Measurements from ENCODE around the gene HS6ST3.

DNA sequence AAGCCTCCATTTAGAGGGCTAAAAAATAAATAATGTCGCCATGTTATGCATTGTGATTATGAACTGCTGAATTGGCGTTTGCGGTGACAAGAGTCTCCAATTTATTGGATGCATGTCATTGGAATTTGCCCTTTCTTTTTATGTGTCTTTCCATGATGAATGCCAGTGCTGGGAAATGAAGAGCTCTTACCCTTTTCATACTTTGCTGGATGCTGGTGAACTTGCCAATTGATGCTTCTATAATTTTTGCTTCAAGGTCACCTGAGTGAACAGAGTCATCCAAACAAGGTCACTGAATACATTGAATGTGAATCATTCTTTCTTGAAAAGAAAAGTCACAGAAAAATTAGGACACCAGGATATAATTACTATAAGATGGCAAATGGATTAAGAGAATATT lies 556.2 kb downstream of the HS6ST3 start:
- TF ChIP-seq RELA (CRISPR knock-in tag; IDR thresholded peaks at IDR 0.05): no peak
- no peak for TF ChIP-seq POLR2A (IDR thresholded peaks at IDR 0.05; ENCODE audit: insufficient read depth in 1 of 2, low read depth in 2 of 2, low read length in 2 of 2)
- no peak for TF ChIP-seq EZH2 (conservative IDR thresholded peaks at IDR 0.05; ENCODE audit: low read depth, low read length)
- no peak for TF ChIP-seq TAF1 (CRISPR knock-in tag; IDR thresholded peaks at IDR 0.05)
- TF ChIP-seq GPN1 (CRISPR knock-in tag; IDR thresholded peaks at IDR 0.05; ENCODE audit: borderline replicate concordance): no peak
- no peak for TF ChIP-seq EP300 (IDR thresholded peaks at IDR 0.05; ENCODE audit: low read depth in 2 of 2, low read length in 2 of 2)
- no peak for TF ChIP-seq EP300 (CRISPR knock-in tag; IDR thresholded peaks at IDR 0.05; ENCODE audit: borderline replicate concordance)
- TF ChIP-seq, protein P1, sequence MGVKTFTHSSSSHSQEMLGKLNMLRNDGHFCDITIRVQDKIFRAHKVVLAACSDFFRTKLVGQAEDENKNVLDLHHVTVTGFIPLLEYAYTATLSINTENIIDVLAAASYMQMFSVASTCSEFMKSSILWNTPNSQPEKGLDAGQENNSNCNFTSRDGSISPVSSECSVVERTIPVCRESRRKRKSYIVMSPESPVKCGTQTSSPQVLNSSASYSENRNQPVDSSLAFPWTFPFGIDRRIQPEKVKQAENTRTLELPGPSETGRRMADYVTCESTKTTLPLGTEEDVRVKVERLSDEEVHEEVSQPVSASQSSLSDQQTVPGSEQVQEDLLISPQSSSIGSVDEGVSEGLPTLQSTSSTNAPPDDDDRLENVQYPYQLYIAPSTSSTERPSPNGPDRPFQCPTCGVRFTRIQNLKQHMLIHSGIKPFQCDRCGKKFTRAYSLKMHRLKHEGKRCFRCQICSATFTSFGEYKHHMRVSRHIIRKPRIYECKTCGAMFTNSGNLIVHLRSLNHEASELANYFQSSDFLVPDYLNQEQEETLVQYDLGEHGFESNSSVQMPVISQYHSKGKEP (CRISPR knock-in tag; IDR thresholded peaks at IDR 0.05): no peak
- TF ChIP-seq, protein P2, sequence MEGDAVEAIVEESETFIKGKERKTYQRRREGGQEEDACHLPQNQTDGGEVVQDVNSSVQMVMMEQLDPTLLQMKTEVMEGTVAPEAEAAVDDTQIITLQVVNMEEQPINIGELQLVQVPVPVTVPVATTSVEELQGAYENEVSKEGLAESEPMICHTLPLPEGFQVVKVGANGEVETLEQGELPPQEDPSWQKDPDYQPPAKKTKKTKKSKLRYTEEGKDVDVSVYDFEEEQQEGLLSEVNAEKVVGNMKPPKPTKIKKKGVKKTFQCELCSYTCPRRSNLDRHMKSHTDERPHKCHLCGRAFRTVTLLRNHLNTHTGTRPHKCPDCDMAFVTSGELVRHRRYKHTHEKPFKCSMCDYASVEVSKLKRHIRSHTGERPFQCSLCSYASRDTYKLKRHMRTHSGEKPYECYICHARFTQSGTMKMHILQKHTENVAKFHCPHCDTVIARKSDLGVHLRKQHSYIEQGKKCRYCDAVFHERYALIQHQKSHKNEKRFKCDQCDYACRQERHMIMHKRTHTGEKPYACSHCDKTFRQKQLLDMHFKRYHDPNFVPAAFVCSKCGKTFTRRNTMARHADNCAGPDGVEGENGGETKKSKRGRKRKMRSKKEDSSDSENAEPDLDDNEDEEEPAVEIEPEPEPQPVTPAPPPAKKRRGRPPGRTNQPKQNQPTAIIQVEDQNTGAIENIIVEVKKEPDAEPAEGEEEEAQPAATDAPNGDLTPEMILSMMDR (CRISPR knock-in tag; IDR thresholded peaks at IDR 0.05): no peak
- TF ChIP-seq ELF1 (CRISPR knock-in tag; IDR thresholded peaks at IDR 0.05): no peak
- no peak for TF ChIP-seq CBX5 (CRISPR knock-in tag; IDR thresholded peaks at IDR 0.05; ENCODE audit: borderline replicate concordance)
